ENCODE measurements around the gene USP24. TPM values are rescaled to one million over a fixed set of nuclear protein-coding genes. Genes with fewer than 3 reads are reported as not detected.

USP24 gene
- polyA plus RNA-seq, 1 donor from 2014 or later, result 29.5 TPM

DNA sequence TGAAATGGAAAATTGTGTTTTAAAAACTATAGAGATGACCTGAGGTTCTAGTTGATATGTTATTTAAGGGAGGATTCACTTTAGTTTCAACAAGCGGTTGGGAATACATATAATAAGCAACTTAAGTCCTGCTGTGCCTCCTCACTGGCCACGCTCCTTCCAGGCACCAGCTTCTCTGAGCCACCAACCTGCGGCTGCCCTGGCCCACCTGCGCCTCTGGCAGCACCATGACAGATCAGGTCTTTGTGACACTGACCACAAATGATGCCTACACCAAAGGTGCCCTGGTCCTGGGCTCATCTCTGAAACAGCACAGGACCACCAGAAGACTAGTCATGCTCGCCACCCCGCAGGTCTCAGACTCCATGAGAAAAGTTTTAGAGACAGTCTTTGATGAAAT, 7.0 kb upstream of the USP24 start:
- no peak overlapping the region for H3K9ac ChIP-seq (ENCODE audit: low read length)
- no peaks in the 10 kb centered on the region for H3K9me2 ChIP-seq (ENCODE audit: insufficient read depth, low read length)
- no peak overlapping the region for H3K4me2 ChIP-seq (ENCODE audit: low read length)
- TF ChIP-seq TAF1 (IDR thresholded peaks at IDR 0.05; ENCODE audit: low read depth) (no peak), POLR2AphosphoS5 (IDR thresholded peaks at IDR 0.05) (no peak), RAD21 (conservative IDR thresholded peaks at IDR 0.05) (no peak), EZH2 (IDR thresholded peaks at IDR 0.05; ENCODE audit: borderline replicate concordance, insufficient read depth, low read length, poor library complexity, severe bottlenecking) (no peak), SMC3 (conservative IDR thresholded peaks at IDR 0.05; ENCODE audit: poor library complexity) (no peak), EP300 (conservative IDR thresholded peaks at IDR 0.05; ENCODE audit: poor library complexity, severe bottlenecking) (no peak), MXI1 (conservative IDR thresholded peaks at IDR 0.05; ENCODE audit: poor library complexity, severe bottlenecking) (no peak)
- TF ChIP-seq, protein P1, sequence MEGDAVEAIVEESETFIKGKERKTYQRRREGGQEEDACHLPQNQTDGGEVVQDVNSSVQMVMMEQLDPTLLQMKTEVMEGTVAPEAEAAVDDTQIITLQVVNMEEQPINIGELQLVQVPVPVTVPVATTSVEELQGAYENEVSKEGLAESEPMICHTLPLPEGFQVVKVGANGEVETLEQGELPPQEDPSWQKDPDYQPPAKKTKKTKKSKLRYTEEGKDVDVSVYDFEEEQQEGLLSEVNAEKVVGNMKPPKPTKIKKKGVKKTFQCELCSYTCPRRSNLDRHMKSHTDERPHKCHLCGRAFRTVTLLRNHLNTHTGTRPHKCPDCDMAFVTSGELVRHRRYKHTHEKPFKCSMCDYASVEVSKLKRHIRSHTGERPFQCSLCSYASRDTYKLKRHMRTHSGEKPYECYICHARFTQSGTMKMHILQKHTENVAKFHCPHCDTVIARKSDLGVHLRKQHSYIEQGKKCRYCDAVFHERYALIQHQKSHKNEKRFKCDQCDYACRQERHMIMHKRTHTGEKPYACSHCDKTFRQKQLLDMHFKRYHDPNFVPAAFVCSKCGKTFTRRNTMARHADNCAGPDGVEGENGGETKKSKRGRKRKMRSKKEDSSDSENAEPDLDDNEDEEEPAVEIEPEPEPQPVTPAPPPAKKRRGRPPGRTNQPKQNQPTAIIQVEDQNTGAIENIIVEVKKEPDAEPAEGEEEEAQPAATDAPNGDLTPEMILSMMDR (IDR thresholded peaks at IDR 0.05; ENCODE audit: poor library complexity, severe bottlenecking), result no peak
- TF ChIP-seq, protein P2, sequence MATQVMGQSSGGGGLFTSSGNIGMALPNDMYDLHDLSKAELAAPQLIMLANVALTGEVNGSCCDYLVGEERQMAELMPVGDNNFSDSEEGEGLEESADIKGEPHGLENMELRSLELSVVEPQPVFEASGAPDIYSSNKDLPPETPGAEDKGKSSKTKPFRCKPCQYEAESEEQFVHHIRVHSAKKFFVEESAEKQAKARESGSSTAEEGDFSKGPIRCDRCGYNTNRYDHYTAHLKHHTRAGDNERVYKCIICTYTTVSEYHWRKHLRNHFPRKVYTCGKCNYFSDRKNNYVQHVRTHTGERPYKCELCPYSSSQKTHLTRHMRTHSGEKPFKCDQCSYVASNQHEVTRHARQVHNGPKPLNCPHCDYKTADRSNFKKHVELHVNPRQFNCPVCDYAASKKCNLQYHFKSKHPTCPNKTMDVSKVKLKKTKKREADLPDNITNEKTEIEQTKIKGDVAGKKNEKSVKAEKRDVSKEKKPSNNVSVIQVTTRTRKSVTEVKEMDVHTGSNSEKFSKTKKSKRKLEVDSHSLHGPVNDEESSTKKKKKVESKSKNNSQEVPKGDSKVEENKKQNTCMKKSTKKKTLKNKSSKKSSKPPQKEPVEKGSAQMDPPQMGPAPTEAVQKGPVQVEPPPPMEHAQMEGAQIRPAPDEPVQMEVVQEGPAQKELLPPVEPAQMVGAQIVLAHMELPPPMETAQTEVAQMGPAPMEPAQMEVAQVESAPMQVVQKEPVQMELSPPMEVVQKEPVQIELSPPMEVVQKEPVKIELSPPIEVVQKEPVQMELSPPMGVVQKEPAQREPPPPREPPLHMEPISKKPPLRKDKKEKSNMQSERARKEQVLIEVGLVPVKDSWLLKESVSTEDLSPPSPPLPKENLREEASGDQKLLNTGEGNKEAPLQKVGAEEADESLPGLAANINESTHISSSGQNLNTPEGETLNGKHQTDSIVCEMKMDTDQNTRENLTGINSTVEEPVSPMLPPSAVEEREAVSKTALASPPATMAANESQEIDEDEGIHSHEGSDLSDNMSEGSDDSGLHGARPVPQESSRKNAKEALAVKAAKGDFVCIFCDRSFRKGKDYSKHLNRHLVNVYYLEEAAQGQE (IDR thresholded peaks at IDR 0.05; ENCODE audit: borderline replicate concordance), result no peak
- no peaks in the 10 kb centered on the region for H3K27me3 ChIP-seq (ENCODE audit: insufficient read depth, low read depth, low read length)
- no peaks in the 10 kb centered on the region for H3F3A ChIP-seq (ENCODE audit: insufficient read depth, low read length, poor library complexity, severe bottlenecking)
- no peak overlapping the region for H3K4me3 ChIP-seq (ENCODE audit: low read length)
- H3K36me3 ChIP-seq (ENCODE audit: insufficient read depth, low read length), result no peaks in the 10 kb centered on the region
- no peak overlapping the region for H3K27ac ChIP-seq (ENCODE audit: low read length)
- no peaks in the 10 kb centered on the region for H3K79me2 ChIP-seq (replicated peaks; ENCODE audit: insufficient read depth, low read length)
- H4K20me1 ChIP-seq (ENCODE audit: insufficient read depth), result no peaks in the 10 kb centered on the region
- H3K9me3 ChIP-seq (ENCODE audit: low read length), result no peaks in the 10 kb centered on the region
- no peak overlapping the region for H2AFZ ChIP-seq (ENCODE audit: low read depth, low read length)

DNA sequence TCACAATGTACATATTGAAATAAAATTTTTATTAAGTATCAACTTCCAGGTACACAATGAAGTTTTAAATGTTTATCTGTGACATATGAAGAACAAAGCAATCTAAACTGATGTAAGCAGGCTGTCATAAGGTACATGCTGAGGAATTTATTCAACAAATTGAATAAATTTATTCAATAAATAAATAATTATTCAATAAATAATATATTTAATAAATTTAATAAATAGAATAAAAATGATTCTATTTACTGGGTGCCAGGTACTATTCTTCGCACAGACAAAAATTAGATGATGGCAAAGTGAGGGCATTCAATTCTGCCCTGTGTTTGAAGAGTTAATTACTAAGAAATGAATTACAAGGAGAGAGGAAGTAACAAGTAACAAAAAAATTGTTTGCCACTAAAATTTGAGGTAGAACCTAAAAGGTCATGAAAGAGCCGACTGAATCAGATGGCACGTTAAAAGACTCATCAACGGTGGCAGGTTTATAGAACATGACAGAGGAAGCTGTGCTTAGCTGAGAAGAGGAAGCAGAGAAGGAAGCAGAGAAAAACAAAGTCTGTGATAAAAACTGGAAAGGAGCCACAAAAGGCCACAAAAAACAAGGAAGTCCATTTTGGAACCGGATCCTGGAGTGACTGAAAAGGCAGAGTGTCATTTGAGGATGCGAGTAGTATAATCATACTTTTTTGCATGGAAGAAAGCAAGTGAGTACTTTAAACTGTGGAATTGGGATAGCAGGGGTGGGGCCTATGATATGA, 2.2 kb upstream of the USP24 start:
- H2AFZ ChIP-seq (ENCODE audit: low read depth, low read length), result no peak overlapping the region
- peaks cover 5% of the 10 kb centered on the region for H3F3A ChIP-seq (ENCODE audit: insufficient read depth, low read length, poor library complexity, severe bottlenecking)
- TF ChIP-seq SMC3 (conservative IDR thresholded peaks at IDR 0.05; ENCODE audit: poor library complexity) (no peak), EZH2 (IDR thresholded peaks at IDR 0.05; ENCODE audit: borderline replicate concordance, insufficient read depth, low read length, poor library complexity, severe bottlenecking) (no peak), POLR2AphosphoS5 (IDR thresholded peaks at IDR 0.05) (no peak), EP300 (conservative IDR thresholded peaks at IDR 0.05; ENCODE audit: poor library complexity, severe bottlenecking) (no peak), TAF1 (IDR thresholded peaks at IDR 0.05; ENCODE audit: low read depth) (no peak), MXI1 (conservative IDR thresholded peaks at IDR 0.05; ENCODE audit: poor library complexity, severe bottlenecking) (no peak), RAD21 (conservative IDR thresholded peaks at IDR 0.05) (no peak)
- TF ChIP-seq, protein P2 (IDR thresholded peaks at IDR 0.05; ENCODE audit: borderline replicate concordance), result no peak
- TF ChIP-seq, protein P1 (IDR thresholded peaks at IDR 0.05; ENCODE audit: poor library complexity, severe bottlenecking), result no peak
- no peak overlapping the region for H3K4me2 ChIP-seq (ENCODE audit: low read length)
- no peak overlapping the region for H3K9ac ChIP-seq (ENCODE audit: low read length)
- no peaks in the 10 kb centered on the region for H3K9me3 ChIP-seq (ENCODE audit: low read length)
- no peak overlapping the region for H3K4me3 ChIP-seq (ENCODE audit: low read length)
- H3K36me3 ChIP-seq (ENCODE audit: insufficient read depth, low read length), result no peaks in the 10 kb centered on the region
- H3K9me2 ChIP-seq (ENCODE audit: insufficient read depth, low read length), result no peaks in the 10 kb centered on the region
- no peaks in the 10 kb centered on the region for H3K27me3 ChIP-seq (ENCODE audit: insufficient read depth, low read depth, low read length)
- peaks cover 18% of the 10 kb centered on the region for H3K79me2 ChIP-seq (replicated peaks; ENCODE audit: insufficient read depth, low read length)
- no peak overlapping the region for H3K27ac ChIP-seq (ENCODE audit: low read length)
- H4K20me1 ChIP-seq (ENCODE audit: insufficient read depth), result no peaks in the 10 kb centered on the region

All from neural cell (in vitro differentiated cells).